Measurements from ENCODE around the gene IPO4. TPM values are rescaled to one million over a fixed set of nuclear protein-coding genes. Genes with fewer than 3 reads are reported as not detected.
A peak's percentile ranks its signal among the peaks of the same experiment; 100 is the strongest.

The IPO4 gene
- total and polyA plus RNA-seq, 9 of the 15 experiments (the other 6 are each of a cell fraction or from before 2014, with no cell fraction given), result 7.3 to 122 (median 31.8) TPM

- H3K4me1 ChIP-seq (replicated peaks in 1 of 2; ENCODE audit: control insufficient read depth in 2 of 2, insufficient read depth in 2 of 2, low read length in 2 of 2), result peaks cover 13 to 36% of the 10 kb centered on the region in 2 experiments; a peak in 4 of 5 replicates
- H3K36me3 ChIP-seq (ENCODE audit: control insufficient read depth, insufficient read depth, low read length), result peaks cover 26% of the 10 kb centered on the region
- 72% methylated on average over 5 of the region's 8 CpGs for WGBS (ENCODE audit: insufficient coverage, low coverage, missing lambda C conversion rate)
- H3K9me3 ChIP-seq (replicated peaks; ENCODE audit: control insufficient read depth, insufficient read depth, low read depth, low read length), result no peaks in the 10 kb centered on the region
- intact Hi-C loops (cut with micrococcal nuclease), result no loop called here
- no peak overlapping the region for H2AFZ ChIP-seq (ENCODE audit: low read depth, low read length)
- TSS peak; percentile 67 for BruUV-seq (replicated peaks)
- no peak for ATAC-seq
- H3K9me1 ChIP-seq (ENCODE audit: control insufficient read depth, insufficient read depth, low read length), result no peaks in the 10 kb centered on the region
- DNase-seq (ENCODE audit: extremely low read depth in 1 of 4, low spot score in 3 of 4), result no peak
- TF ChIP-seq CHD4 (IDR thresholded peaks at IDR 0.05; ENCODE audit: insufficient read depth, insufficient replicate concordance, low read depth, low read length, poor library complexity, severe bottlenecking), result no peak
- TF ChIP-seq, protein P1, sequence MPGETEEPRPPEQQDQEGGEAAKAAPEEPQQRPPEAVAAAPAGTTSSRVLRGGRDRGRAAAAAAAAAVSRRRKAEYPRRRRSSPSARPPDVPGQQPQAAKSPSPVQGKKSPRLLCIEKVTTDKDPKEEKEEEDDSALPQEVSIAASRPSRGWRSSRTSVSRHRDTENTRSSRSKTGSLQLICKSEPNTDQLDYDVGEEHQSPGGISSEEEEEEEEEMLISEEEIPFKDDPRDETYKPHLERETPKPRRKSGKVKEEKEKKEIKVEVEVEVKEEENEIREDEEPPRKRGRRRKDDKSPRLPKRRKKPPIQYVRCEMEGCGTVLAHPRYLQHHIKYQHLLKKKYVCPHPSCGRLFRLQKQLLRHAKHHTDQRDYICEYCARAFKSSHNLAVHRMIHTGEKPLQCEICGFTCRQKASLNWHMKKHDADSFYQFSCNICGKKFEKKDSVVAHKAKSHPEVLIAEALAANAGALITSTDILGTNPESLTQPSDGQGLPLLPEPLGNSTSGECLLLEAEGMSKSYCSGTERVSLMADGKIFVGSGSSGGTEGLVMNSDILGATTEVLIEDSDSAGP (CRISPR knock-in tag; IDR thresholded peaks at IDR 0.05), result no peak
- TF ChIP-seq, protein P2, sequence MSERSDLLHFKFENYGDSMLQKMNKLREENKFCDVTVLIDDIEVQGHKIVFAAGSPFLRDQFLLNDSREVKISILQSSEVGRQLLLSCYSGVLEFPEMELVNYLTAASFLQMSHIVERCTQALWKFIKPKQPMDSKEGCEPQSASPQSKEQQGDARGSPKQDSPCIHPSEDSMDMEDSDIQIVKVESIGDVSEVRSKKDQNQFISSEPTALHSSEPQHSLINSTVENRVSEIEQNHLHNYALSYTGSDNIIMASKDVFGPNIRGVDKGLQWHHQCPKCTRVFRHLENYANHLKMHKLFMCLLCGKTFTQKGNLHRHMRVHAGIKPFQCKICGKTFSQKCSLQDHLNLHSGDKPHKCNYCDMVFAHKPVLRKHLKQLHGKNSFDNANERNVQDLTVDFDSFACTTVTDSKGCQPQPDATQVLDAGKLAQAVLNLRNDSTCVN (CRISPR knock-in tag; IDR thresholded peaks at IDR 0.05), result no peak
- no peak for TF ChIP-seq EWSR1 (IDR thresholded peaks at IDR 0.05; ENCODE audit: borderline replicate concordance, low read depth, partially characterized antibody)
- no peak for TF ChIP-seq ATF6 (CRISPR knock-in tag; IDR thresholded peaks at IDR 0.05)
- no peak for TF ChIP-seq ZNF436 (CRISPR knock-in tag; IDR thresholded peaks at IDR 0.05)
- TF ChIP-seq PRMT5 (CRISPR knock-in tag; IDR thresholded peaks at IDR 0.05), result no peak
- TF ChIP-seq ZNF830 (CRISPR knock-in tag; IDR thresholded peaks at IDR 0.05), result no peak
- TF ChIP-seq CC2D1A (IDR thresholded peaks at IDR 0.05), result no peak
- TF ChIP-seq ZNF12 (CRISPR knock-in tag; IDR thresholded peaks at IDR 0.05), result no peak
- TF ChIP-seq MXD1 (CRISPR knock-in tag; IDR thresholded peaks at IDR 0.05; ENCODE audit: borderline replicate concordance, poor library complexity, severe bottlenecking), result no peak
- TF ChIP-seq BCL6 (CRISPR knock-in tag; IDR thresholded peaks at IDR 0.05), result no peak
- no peak for TF ChIP-seq GTF2E2 (tag; IDR thresholded peaks at IDR 0.05)
- CTCF ChIA-PET (ENCODE audit: low intra/inter-chr PET ratio), result no interaction called here
- no peak overlapping the region for H3K4me2 ChIP-seq (ENCODE audit: insufficient read depth, low read length)
- H3K27me3 ChIP-seq (ENCODE audit: control insufficient read depth in 2 of 2, insufficient read depth in 2 of 2, low read length in 2 of 2), result no peaks in the 10 kb centered on the region
- H3K27ac ChIP-seq (ENCODE audit: extremely low read depth, low read depth, low read length), result no peak overlapping the region
- POLR2A ChIA-PET, result interaction anchor here (0.9 to 1.8 kb wide), 4 partner anchors 9 to 44 kb away, joined by 4 read pairs; partner anchors contain the start of genes DCAF11, NRL, PCK2 and PSME2
- no peak for FAIRE-seq
- 0 out of 4 replicates have a peak overlapping the region, but pooled peaks of 1 of the 2 experiments have one; percentile 42 for H3K9ac ChIP-seq (ENCODE audit: insufficient read depth in 1 of 2, low read depth in 2 of 2, low read length in 2 of 2)
- in situ Hi-C loops (cut with MboI), result no loop called here
- H4K20me1 ChIP-seq (replicated peaks; ENCODE audit: control insufficient read depth, insufficient read depth, low read length), result no peaks in the 10 kb centered on the region; the same call in 1 of the 2 replicates
- no peak overlapping the region for H3K4me3 ChIP-seq
- H3K79me2 ChIP-seq (ENCODE audit: control insufficient read depth, insufficient read depth, low read length), result peaks cover 20% of the 10 kb centered on the region
Observed at GRCh38 chr14:24137529-24138395, 50.9 kb downstream of the IPO4 start.
